K562 (cell line): ENCODE results near the gene NAV2. TPM values are rescaled to one million over a fixed set of nuclear protein-coding genes. Genes with fewer than 3 reads are reported as not detected.

Source experiments
- ATAC-seq: fragments of 200-7000 bp; cut with Tn5 transposase; 3 replicates; pipeline ENCODE4 v1.9.1; 2020; ENCODE audit warnings: moderate library complexity
- BruUV-seq: library from RNA; stranded (reverse); fragments of 400-500 nt; replicated peaks from 2 replicates; lab custom pipeline; 2021; lab: Mats Ljungman, UMichigan
- CTCF ChIA-PET: fragments of 300-600 bp; formaldehyde crosslinking; extraction: SDS; loops from one replicate; lab custom pipeline; 2021; ENCODE audit warnings: low intra/inter-chr PET ratio; lab: Yijun Ruan, JAX
- POLR2A ChIA-PET: fragments of 300-600, 350-650 bp; sonication (Branson Sonifier 250); formaldehyde crosslinking; extraction: SDS; loops from one replicate; lab custom pipeline; 2021; ENCODE audit warnings: antibody characterized with exemption, inconsistent platforms; lab: Yijun Ruan, JAX
- DNase-seq, 4 experiments: peaks; one replicate each; pipeline versions ENCODE4 v3.0.0 to v3.0.0-alpha.2; 2011 to 2018; ENCODE audit warnings: low spot score in 3 of 4, mixed read lengths in 3 of 4; ENCODE audit errors: extremely low read depth in 1 of 4
- FAIRE-seq: peaks from 2 replicates; lab custom pipeline; 2011; peaks lifted over from hg19 to GRCh38; lab: Jason Lieb, UNC
- H2AFZ ChIP-seq: 2 replicates; pipeline ENCODE4 v1.6.0; 2011; ENCODE audit warnings: low read depth, low read length, control low read depth, inconsistent platforms
- H3K27ac ChIP-seq: fragments of 200-600 bp; 3 replicates; pipeline ENCODE4 v1.8.0; 2011; ENCODE audit warnings: low read depth, mild to moderate bottlenecking, control low read depth, inconsistent platforms, low read length, moderate library complexity, mixed read lengths; ENCODE audit errors: extremely low read depth
- H3K27me3 ChIP-seq, 2 experiments: fragments of 300-600 bp in 1 of 2; 2 replicates in 1 of 2; 3 replicates in 1 of 2; pipeline versions ENCODE4 v1.6.0 to v1.8.0; 2011; ENCODE audit warnings: inconsistent platforms in 2 of 2, low read length in 2 of 2, mild to moderate bottlenecking in 1 of 2, mixed read lengths in 1 of 2, moderate library complexity in 1 of 2; ENCODE audit not compliant: control insufficient read depth in 2 of 2, insufficient read depth in 2 of 2
- H3K36me3 ChIP-seq: fragments of 300-600 bp; 3 replicates; pipeline ENCODE4 v1.8.0; 2011; ENCODE audit warnings: mild to moderate bottlenecking, low read length, inconsistent platforms; ENCODE audit not compliant: control insufficient read depth, insufficient read depth
- H3K4me1 ChIP-seq, 2 experiments: fragments of 200-600 bp in 1 of 2; replicated peaks in 1 of 2; 2 replicates in 1 of 2; 3 replicates in 1 of 2; pipeline versions ENCODE4 v1.5.1 to v1.8.0; 2011; ENCODE audit warnings: inconsistent platforms in 2 of 2, low read length in 2 of 2, mild to moderate bottlenecking in 1 of 2, mixed read lengths in 1 of 2, moderate library complexity in 1 of 2; ENCODE audit not compliant: control insufficient read depth in 2 of 2, insufficient read depth in 2 of 2
- H3K4me2 ChIP-seq: 2 replicates; pipeline ENCODE4 v1.6.1; 2011; ENCODE audit warnings: low read length, control low read depth, inconsistent platforms, mixed read lengths; ENCODE audit not compliant: insufficient read depth
- H3K4me3 ChIP-seq: fragments of 200-600 bp; sonication (generic), shearing (Covaris generic); 2 replicates; pipeline ENCODE4 v1.5.1; 2016; ENCODE audit warnings: control low read depth, inconsistent platforms
- H3K79me2 ChIP-seq: fragments of 200-600 bp; 3 replicates; pipeline ENCODE4 v1.8.0; 2011; ENCODE audit warnings: low read length, inconsistent platforms; ENCODE audit not compliant: control insufficient read depth, insufficient read depth
- H3K9ac ChIP-seq, 2 experiments: 2 replicates each; pipeline versions ENCODE4 v1.6.0 to v1.6.1; 2011; ENCODE audit warnings: low read depth in 2 of 2, low read length in 2 of 2, control low read depth in 1 of 2, inconsistent platforms in 1 of 2, mild to moderate bottlenecking in 1 of 2, mixed read lengths in 1 of 2; ENCODE audit not compliant: insufficient read depth in 1 of 2
- H3K9me1 ChIP-seq: one replicate; pipeline ENCODE4 v1.6.0; 2011; ENCODE audit warnings: inconsistent platforms, mild to moderate bottlenecking, low read length, moderate library complexity; ENCODE audit not compliant: control insufficient read depth, insufficient read depth
- H3K9me3 ChIP-seq: replicated peaks from 2 replicates; pipeline ENCODE4 v1.5.1; 2011; ENCODE audit warnings: low read depth, low read length, inconsistent platforms; ENCODE audit not compliant: control insufficient read depth, insufficient read depth
- H4K20me1 ChIP-seq: replicated peaks from 2 replicates; pipeline ENCODE4 v1.6.1; 2011; ENCODE audit warnings: low read length, inconsistent platforms, mixed read lengths; ENCODE audit not compliant: control insufficient read depth, insufficient read depth
- CHCHD3 ChIP-seq: fragments of 250-450 bp; sonication (Bioruptor Pico); IDR thresholded peaks from 2 replicates; pipeline ENCODE4 v2.1.2; 2022; ENCODE audit warnings: mild to moderate bottlenecking
- HCFC1 ChIP-seq: IDR thresholded peaks from 2 replicates; pipeline ENCODE4 v1.6.1; 2012; ENCODE audit warnings: low read depth, low read length, improper control_type of control experiment
- NR3C1 ChIP-seq: sonication (generic); formaldehyde crosslinking; IDR thresholded peaks from 2 replicates; pipeline ENCODE4 v1.8.1; 2022; ENCODE audit warnings: missing genetic modification reagents
- TGIF2 ChIP-seq: sonication (generic); formaldehyde crosslinking; IDR thresholded peaks from 2 replicates; pipeline ENCODE4 v1.8.1; 2022; ENCODE audit warnings: mild to moderate bottlenecking, missing genetic modification reagents, moderate library complexity
- ZNF12 ChIP-seq: sonication (generic); formaldehyde crosslinking; IDR thresholded peaks from 2 replicates; pipeline ENCODE4 v1.4.0; 2020; ENCODE audit warnings: mild to moderate bottlenecking, missing genetic modification reagents
- ZNF124 ChIP-seq: sonication (generic); formaldehyde crosslinking; IDR thresholded peaks from 2 replicates; pipeline ENCODE4 v1.8.1; 2022; ENCODE audit warnings: missing genetic modification reagents
- ZNF217 ChIP-seq: sonication (generic); formaldehyde crosslinking; IDR thresholded peaks from 2 replicates; pipeline ENCODE4 v1.8.0; 2022; ENCODE audit warnings: mild to moderate bottlenecking, missing genetic modification reagents
- ZNF41 ChIP-seq: fragments of 250-450 bp; sonication (Bioruptor Pico); conservative IDR thresholded peaks from 2 replicates; pipeline ENCODE4 v1.4.0; 2020; ENCODE audit warnings: mild to moderate bottlenecking
- ZNF668 ChIP-seq: fragments of 250-450 bp; sonication (Bioruptor Pico); IDR thresholded peaks from 2 replicates; pipeline ENCODE4 v1.8.0; 2022; ENCODE audit warnings: mild to moderate bottlenecking, inconsistent platforms
- ZNF75A ChIP-seq: fragments of 450-650 bp; formaldehyde crosslinking; IDR thresholded peaks from 2 replicates; pipeline ENCODE4 v1.4.0; 2020; ENCODE audit warnings: mild to moderate bottlenecking
- WGBS: fragments of 100-300 bp; shearing (Covaris generic); methylation state at CpG from one replicate; pipeline ENCODE4 v1.1.6; 2016; ENCODE audit warnings: low coverage, mixed read lengths; ENCODE audit not compliant: insufficient coverage; ENCODE audit errors: missing lambda C conversion rate; 5-methylcytosine and 5-hydroxymethylcytosine counted together
- in situ Hi-C: fragments of 300-500 bp; cut with MboI; formaldehyde crosslinking; loops from 4 replicates; pipeline ENCODE4 v1.15.0; 2018; ENCODE audit warnings: inconsistent platforms, mixed read lengths
- intact Hi-C: fragments of 100-400 bp; cut with micrococcal nuclease; formaldehyde crosslinking; loops from 2 replicates; pipeline ENCODE4 v1.14.2; 2022
- polyA plus RNA-seq, 8 experiments: library from polyadenylated mRNA; depleted of rRNA in 4 of 8; stranded (reverse) in 5 of 8; unstranded in 3 of 8; fragments of >200 nt; fragmentation: Nextera tagmentation in 2 of 8; fragmentation: Illumina TruSeq in 1 of 8; extraction: Ambion mirVana in 2 of 8; extraction: Trizol in 1 of 8; gene quantifications; 2 replicates each; pipeline versions ENCODE4 v1.2.1 to v1.2.3, GENCODE V29; 2011 to 2014; ENCODE audit warnings: inconsistent platforms in 1 of 8, missing spikeins in 1 of 8
- total RNA-seq, 7 experiments: library from RNA; depleted of rRNA in 6 of 7; stranded (reverse); fragments of >200 nt in 6 of 7; fragmentation: Illumina TruSeq in 2 of 7; extraction: Trizol in 2 of 7; gene quantifications; 2 replicates each; pipeline versions ENCODE4 v1.2.1 to v1.2.3, GENCODE V29; 2011 to 2021; ENCODE audit warnings: low replicate concordance in 1 of 7
- TF ChIP-seq, protein P1 (sequence below): fragments of 250-450 bp; sonication (Bioruptor Pico); IDR thresholded peaks from 2 replicates; pipeline ENCODE4 v1.5.0; 2022; ENCODE audit warnings: mild to moderate bottlenecking

NAV2 gene
- total and polyA plus RNA-seq, 9 of the 15 experiments (the other 6 are each of a cell fraction or from before 2014, with no cell fraction given), result 0.03 to 0.35 (median 0.05) TPM

DNA sequence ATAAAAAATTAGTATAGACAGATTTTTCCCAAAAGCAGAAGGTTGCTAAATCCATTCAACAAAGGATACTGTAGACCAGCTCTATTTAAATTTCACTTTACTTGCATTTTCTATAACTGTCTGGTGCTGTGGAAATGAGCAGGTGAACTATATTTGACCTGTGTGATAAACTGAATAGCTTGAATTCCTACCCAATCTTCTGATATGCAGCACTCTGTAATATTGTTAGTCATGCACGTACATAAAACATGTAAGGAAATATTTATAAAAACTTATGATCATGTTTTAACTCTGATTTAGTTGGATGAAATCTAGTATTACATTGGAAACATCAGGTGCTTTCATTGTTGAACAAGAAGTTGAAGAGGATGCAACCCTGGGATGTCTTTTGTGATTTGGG lies 234.0 kb downstream of the NAV2 start:
- BruUV-seq, result no TSS peak

More for the DNA sequence above, 234.0 kb downstream of the NAV2 start:
- no peak for FAIRE-seq
- peaks cover 30 to 36% of the 10 kb centered on the region in 2 experiments for H3K27me3 ChIP-seq
- no peak overlapping the region for H3K9ac ChIP-seq
- DNase-seq, result no peak
- ATAC-seq, result no peak
- no peaks in the 10 kb centered on the region for H3K36me3 ChIP-seq
- no peak overlapping the region for H3K27ac ChIP-seq
- no peaks in the 10 kb centered on the region for H3K79me2 ChIP-seq
- no peak overlapping the region for H3K4me2 ChIP-seq
- 0% methylated on average over 1 of the region's 1 CpG for WGBS
- ChIA-PET POLR2A (no interaction called here), CTCF (no interaction called here)
- no peaks in the 10 kb centered on the region for H3K9me1 ChIP-seq
- no peak overlapping the region for H3K4me3 ChIP-seq
- intact Hi-C loops, result no loop called here
- TF ChIP-seq ZNF217 (CRISPR knock-in tag) (no peak), HCFC1 (no peak), ZNF124 (no peak), ZNF41 (no peak), NR3C1 (CRISPR knock-in tag) (no peak), CHCHD3 (no peak), TGIF2 (CRISPR knock-in tag) (no peak), ZNF668 (CRISPR knock-in tag) (no peak), ZNF12 (CRISPR knock-in tag) (no peak), ZNF75A (CRISPR knock-in tag) (no peak)
- TF ChIP-seq, protein P1, sequence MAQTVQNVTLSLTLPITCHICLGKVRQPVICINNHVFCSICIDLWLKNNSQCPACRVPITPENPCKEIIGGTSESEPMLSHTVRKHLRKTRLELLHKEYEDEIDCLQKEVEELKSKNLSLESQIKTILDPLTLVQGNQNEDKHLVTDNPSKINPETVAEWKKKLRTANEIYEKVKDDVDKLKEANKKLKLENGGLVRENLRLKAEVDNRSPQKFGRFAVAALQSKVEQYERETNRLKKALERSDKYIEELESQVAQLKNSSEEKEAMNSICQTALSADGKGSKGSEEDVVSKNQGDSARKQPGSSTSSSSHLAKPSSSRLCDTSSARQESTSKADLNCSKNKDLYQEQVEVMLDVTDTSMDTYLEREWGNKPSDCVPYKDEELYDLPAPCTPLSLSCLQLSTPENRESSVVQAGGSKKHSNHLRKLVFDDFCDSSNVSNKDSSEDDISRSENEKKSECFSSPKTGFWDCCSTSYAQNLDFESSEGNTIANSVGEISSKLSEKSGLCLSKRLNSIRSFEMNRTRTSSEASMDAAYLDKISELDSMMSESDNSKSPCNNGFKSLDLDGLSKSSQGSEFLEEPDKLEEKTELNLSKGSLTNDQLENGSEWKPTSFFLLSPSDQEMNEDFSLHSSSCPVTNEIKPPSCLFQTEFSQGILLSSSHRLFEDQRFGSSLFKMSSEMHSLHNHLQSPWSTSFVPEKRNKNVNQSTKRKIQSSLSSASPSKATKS (CRISPR knock-in tag), result no peak
- H3K4me1 ChIP-seq, result no peaks in the 10 kb centered on the region
- H3K9me3 ChIP-seq, result no peaks in the 10 kb centered on the region
- H2AFZ ChIP-seq, result no peak overlapping the region
- in situ Hi-C loops, result loop anchor here (5.0 to 25.0 kb wide), 3 partner anchors 176 to 666 kb away; no protein-coding TSS in a partner anchor
- H4K20me1 ChIP-seq, result no peaks in the 10 kb centered on the region; the same call in 1 of the 2 replicates
